Hepatocyte (in vitro differentiated cells): ENCODE data around the gene VAV3.

Source experiments
- CTCF ChIP-seq: fragments of 200-600 bp; sonication (generic); IDR thresholded peaks from 2 replicates; pipeline ENCODE4 v1.5.1; 2016; ENCODE audit warnings: antibody characterized with exemption, mild to moderate bottlenecking; ENCODE audit not compliant: poor library complexity
- EZH2 ChIP-seq: fragments of 200-600 bp; sonication (generic); IDR thresholded peaks from 2 replicates; pipeline ENCODE4 v1.6.1; 2016; ENCODE audit warnings: antibody characterized with exemption, mild to moderate bottlenecking, borderline replicate concordance

- TF ChIP-seq CTCF = no peak
- TF ChIP-seq EZH2 = no peak
These were observed 238.1 kb downstream of the VAV3 start for GRCh38 chr1:107726860-107727259.
